Body of pancreas (tissue), 4 donors: Measurements from ENCODE around the gene LEMD3. TPM values are rescaled to one million over a fixed set of nuclear protein-coding genes. Genes with fewer than 3 reads are reported as not detected.
"Not testable (repeated sequence)": the region's sequence is repeated elsewhere in the genome, so short reads cannot be mapped to it uniquely, and the experiment has no call there.

Source experiments
- ATAC-seq: fragments of 150-250 bp; one replicate; pipeline ENCODE4 v1.9.1; 2016
- DNase-seq, 4 donors: peaks; one replicate each; pipeline ENCODE4 v3.0.0-alpha.2; 2019
- H3K27ac ChIP-seq, 4 donors: fragments of 200-600 bp; sonication (generic); 1 replicate in 3 of 4; 2 replicates in 1 of 4; pipeline versions ENCODE4 v1.5.1 to v1.6.1; 2016 to 2019; ENCODE audit warnings: mild to moderate bottlenecking in 1 of 4, mixed read lengths in 1 of 4, moderate library complexity in 1 of 4
- H3K27me3 ChIP-seq, 2 donors: fragments of 200-600 bp; sonication (generic); one replicate each; pipeline ENCODE4 v1.6.0; 2016; ENCODE audit warnings: mild to moderate bottlenecking in 1 of 2
- H3K36me3 ChIP-seq, 2 donors: fragments of 200-600 bp; sonication (generic); replicated peaks in 1 of 2; 2 replicates each; pipeline ENCODE4 v1.5.1; 2016; ENCODE audit warnings: low read depth in 2 of 2; ENCODE audit not compliant: insufficient read depth in 1 of 2
- H3K4me1 ChIP-seq: fragments of 200-600 bp; sonication (generic); one replicate; pipeline ENCODE4 v1.6.0; 2016
- H3K4me3 ChIP-seq, 2 donors: fragments of 200-600 bp; sonication (generic); 1 replicate in 1 of 2; 2 replicates in 1 of 2; pipeline ENCODE4 v1.5.1; 2016 to 2019
- H3K9me3 ChIP-seq, 3 donors: fragments of 200-600 bp; sonication (generic); 1 replicate in 2 of 3; 2 replicates in 1 of 3; pipeline ENCODE4 v1.5.1; 2016
- POLR2A ChIP-seq, 3 donors: fragments of 450-650 bp; IDR thresholded peaks; one replicate each; pipeline ENCODE4 v1.6.1; 2016; ENCODE audit warnings: antibody characterized with exemption in 3 of 3, mild to moderate bottlenecking in 2 of 3
- WGBS, 2 donors: methylation state at CpG; one replicate each; pipeline ENCODE4 v1.1.5; 2017; 5-methylcytosine and 5-hydroxymethylcytosine counted together
- intact Hi-C: fragments of 100-400 bp; cut with DNase I; formaldehyde crosslinking; loops from one replicate; pipeline ENCODE4 v1.15.1; 2023
- total RNA-seq, 2 donors: library from RNA; depleted of rRNA; stranded (reverse); fragments of >200 nt; gene quantifications; one replicate each; pipeline ENCODE4 v1.1.0, GENCODE V29; 2016
- TF ChIP-seq, protein P1 (sequence below), 7 experiments: fragments of 450-650 bp in 4 of 7; fragments of 200-600 bp in 3 of 7; sonication (generic) in 3 of 7; IDR thresholded peaks; one replicate each; pipeline ENCODE4 v1.5.1; 2016 to 2019; ENCODE audit warnings: antibody characterized with exemption in 7 of 7

The LEMD3 gene
- total RNA-seq, 2 donors from 2014 or later: 19.5 to 28.3 TPM

DNA sequence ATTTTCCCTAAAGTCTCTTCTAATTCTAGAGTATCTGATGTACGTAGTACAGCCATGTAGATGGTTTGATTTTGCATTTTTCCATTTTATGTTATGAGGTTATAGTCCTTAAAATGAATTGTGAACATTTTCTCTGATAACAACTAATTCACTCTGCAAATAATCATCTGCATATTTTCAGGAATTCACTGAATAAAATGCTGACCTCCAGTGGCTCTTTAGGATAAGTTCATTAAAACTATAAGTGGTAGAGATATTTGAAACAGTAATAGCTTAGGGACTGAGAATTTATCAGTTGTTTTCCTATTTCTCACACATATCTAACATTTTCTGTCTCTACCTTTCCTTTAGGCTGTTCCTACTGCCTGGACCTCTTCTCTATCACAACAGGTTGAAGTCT is 113.5 kb downstream of the LEMD3 start:
- TF ChIP-seq, protein P1, sequence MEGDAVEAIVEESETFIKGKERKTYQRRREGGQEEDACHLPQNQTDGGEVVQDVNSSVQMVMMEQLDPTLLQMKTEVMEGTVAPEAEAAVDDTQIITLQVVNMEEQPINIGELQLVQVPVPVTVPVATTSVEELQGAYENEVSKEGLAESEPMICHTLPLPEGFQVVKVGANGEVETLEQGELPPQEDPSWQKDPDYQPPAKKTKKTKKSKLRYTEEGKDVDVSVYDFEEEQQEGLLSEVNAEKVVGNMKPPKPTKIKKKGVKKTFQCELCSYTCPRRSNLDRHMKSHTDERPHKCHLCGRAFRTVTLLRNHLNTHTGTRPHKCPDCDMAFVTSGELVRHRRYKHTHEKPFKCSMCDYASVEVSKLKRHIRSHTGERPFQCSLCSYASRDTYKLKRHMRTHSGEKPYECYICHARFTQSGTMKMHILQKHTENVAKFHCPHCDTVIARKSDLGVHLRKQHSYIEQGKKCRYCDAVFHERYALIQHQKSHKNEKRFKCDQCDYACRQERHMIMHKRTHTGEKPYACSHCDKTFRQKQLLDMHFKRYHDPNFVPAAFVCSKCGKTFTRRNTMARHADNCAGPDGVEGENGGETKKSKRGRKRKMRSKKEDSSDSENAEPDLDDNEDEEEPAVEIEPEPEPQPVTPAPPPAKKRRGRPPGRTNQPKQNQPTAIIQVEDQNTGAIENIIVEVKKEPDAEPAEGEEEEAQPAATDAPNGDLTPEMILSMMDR (IDR thresholded peaks at IDR 0.05): no peak
- TF ChIP-seq POLR2A (IDR thresholded peaks at IDR 0.05): no peak

DNA sequence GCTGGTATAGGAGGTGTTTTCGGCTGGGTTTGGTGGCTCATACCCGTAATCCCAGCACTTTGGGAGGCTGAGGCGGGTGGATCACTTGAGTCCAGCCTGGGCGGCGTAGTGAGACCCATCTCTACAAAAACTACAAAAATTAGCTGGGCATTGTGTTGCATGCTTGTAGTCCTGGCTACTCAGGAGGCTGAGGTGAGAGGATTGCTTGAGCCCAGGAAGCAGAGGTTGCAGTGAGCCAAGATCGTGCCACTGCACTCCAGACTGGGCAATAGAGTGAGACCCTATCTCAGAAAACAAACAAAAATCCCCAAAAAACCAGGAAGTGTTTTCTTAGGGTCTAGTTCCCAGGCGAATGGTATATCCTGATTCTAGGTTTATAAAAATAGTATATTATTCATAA is 116.1 kb downstream of the LEMD3 start:
- H3K27me3 ChIP-seq, H3K36me3 ChIP-seq, intact Hi-C loops, DNase-seq, H3K27ac ChIP-seq, H3K9me3 ChIP-seq, ATAC-seq, H3K4me3 ChIP-seq, H3K4me1 ChIP-seq: not testable (repeated sequence)
- 84 to 85% methylated on average over 7 of the region's 7 CpGs for WGBS, 2 donors

More for the DNA sequence above, 113.5 kb downstream of the LEMD3 start:
- H3K27me3 ChIP-seq: no peaks in the 10 kb centered on the region
- H3K4me1 ChIP-seq: peaks cover 8% of the 10 kb centered on the region
- H3K9me3 ChIP-seq: no peaks in the 10 kb centered on the region
- 71 to 88% methylated on average over 1 of the region's 1 CpG for WGBS, 2 donors
- intact Hi-C loops: no loop called here
- DNase-seq: no peak
- no peak overlapping the region for H3K4me3 ChIP-seq
- no peaks in the 10 kb centered on the region for H3K36me3 ChIP-seq
- no peak overlapping the region for H3K27ac ChIP-seq
- ATAC-seq: no peak

DNA sequence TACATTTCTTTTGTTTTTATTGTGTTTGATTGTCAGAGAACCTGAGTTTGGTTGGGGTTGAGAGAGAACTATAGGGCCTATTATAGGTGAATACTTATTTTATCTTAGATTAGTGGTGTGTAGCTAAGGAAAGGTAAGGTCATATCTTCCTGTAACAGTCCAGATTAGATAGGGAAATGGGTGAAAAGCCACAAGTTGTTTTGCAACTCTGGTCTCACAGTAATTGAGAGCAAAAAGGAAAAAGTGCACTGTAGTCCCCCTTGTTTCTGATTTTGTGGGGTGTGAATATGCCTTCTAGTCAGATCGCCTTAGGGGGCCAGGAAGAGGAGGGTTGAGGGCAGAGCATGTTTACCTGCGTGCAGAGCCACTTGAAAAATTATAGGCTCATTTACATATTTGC is 118.0 kb downstream of the LEMD3 start:
- Histone ChIP-seq H3K36me3 (no peaks in the 10 kb centered on the region), H3K4me3 (no peak overlapping the region), H3K4me1 (no peaks in the 10 kb centered on the region), H3K27ac (no peak overlapping the region), H3K9me3 (no peaks in the 10 kb centered on the region), H3K27me3 (no peaks in the 10 kb centered on the region)
- 80 to 82% methylated on average over 2 of the region's 2 CpGs for WGBS, 2 donors
- no peak for ATAC-seq
- DNase-seq: no peak
- TF ChIP-seq POLR2A (IDR thresholded peaks at IDR 0.05): no peak
- TF ChIP-seq, protein P1 (IDR thresholded peaks at IDR 0.05): no peak
- intact Hi-C loops: no loop called here

DNA sequence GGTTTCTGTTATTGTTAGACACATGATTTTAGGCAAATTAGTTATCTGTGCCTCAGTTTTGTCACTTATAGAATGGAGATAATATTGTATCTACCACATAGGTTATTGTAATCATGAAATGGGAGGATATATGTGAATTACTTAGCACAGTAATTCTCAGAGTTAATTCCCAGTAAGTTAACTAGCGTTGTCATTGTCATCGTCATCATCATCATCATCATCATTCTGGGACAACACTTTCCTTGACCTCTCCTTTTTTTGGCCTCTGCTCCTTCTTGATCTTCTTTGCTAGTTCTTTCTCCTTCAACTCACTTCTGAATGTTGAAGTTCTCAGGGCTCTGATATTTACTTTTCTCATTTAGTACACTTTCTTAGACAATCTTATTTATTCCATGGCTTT is 122.9 kb downstream of the LEMD3 start:
- Histone ChIP-seq H3K4me3 (no peak overlapping the region), H3K36me3 (no peaks in the 10 kb centered on the region), H3K9me3 (no peaks in the 10 kb centered on the region), H3K27ac (no peak overlapping the region), H3K27me3 (no peaks in the 10 kb centered on the region), H3K4me1 (no peaks in the 10 kb centered on the region)
- 80 to 83% methylated on average over 2 of the region's 2 CpGs for WGBS, 2 donors
- no peak for DNase-seq
- no peak for ATAC-seq
- no peak for TF ChIP-seq POLR2A (IDR thresholded peaks at IDR 0.05)
- TF ChIP-seq, protein P1 (IDR thresholded peaks at IDR 0.05): no peak
- intact Hi-C loops: no loop called here

DNA sequence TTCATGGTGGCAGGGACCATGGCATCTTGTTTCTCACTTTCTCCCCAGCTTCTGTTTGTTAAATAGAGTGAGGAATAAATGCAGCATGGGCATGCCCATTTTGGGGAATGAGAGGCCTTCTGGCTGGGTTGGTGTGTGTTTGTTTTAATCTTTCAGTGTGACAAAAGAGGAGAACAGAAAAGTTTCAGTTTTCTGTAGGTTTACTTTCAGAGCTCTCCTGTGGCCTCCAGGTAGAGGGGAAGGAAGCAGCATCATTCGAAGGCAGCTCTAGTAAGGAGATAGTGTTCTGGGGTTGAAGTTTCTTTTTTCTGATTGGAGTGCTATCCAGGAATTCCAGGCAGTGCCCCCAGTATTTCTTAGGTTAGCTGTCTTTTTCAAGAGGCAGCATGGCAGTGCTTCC is 124.4 kb downstream of the LEMD3 start:
- 54 to 67% methylated on average over 1 of the region's 1 CpG for WGBS, 2 donors
- no peak for ATAC-seq
- H3K4me1 ChIP-seq: no peaks in the 10 kb centered on the region

More for the DNA sequence above, 124.4 kb downstream of the LEMD3 start:
- Histone ChIP-seq H3K36me3 (no peaks in the 10 kb centered on the region), H3K27ac (no peak overlapping the region), H3K4me3 (no peak overlapping the region), H3K9me3 (no peaks in the 10 kb centered on the region), H3K27me3 (no peaks in the 10 kb centered on the region)
- intact Hi-C loops: no loop called here
- DNase-seq: no peak
- TF ChIP-seq, protein P1 (IDR thresholded peaks at IDR 0.05): no peak
- no peak for TF ChIP-seq POLR2A (IDR thresholded peaks at IDR 0.05)
